Neural progenitor cell (in vitro differentiated cells): ENCODE results near the gene UBR3. TPM values are rescaled to one million over a fixed set of nuclear protein-coding genes. Genes with fewer than 3 reads are reported as not detected.

Experiments used
- DNase-seq: peaks from one replicate; pipeline ENCODE4 v3.0.0-alpha.2; 2016; ENCODE audit warnings: low spot score
- H2AFZ ChIP-seq: fragments of 200-600 bp; sonication (generic); replicated peaks from 2 replicates; pipeline ENCODE4 v1.6.1; 2016; ENCODE audit warnings: antibody characterized with exemption
- H3F3A ChIP-seq: fragments of 200-600 bp; sonication (generic); 2 replicates; pipeline ENCODE4 v1.6.1; 2016; ENCODE audit warnings: antibody characterized with exemption, low read depth
- H3K27ac ChIP-seq: fragments of 200-600 bp; sonication (generic); 2 replicates; pipeline ENCODE4 v1.5.1; 2016; ENCODE audit warnings: mild to moderate bottlenecking
- H3K27me3 ChIP-seq: fragments of 200-600 bp; sonication (generic); 2 replicates; pipeline ENCODE4 v1.6.1; 2016; ENCODE audit warnings: mild to moderate bottlenecking, moderate library complexity
- H3K36me3 ChIP-seq: fragments of 200-600 bp; sonication (generic); 2 replicates; pipeline ENCODE4 v1.5.1; 2016
- H3K4me1 ChIP-seq: fragments of 200-600 bp; sonication (generic); 2 replicates; pipeline ENCODE4 v1.6.1; 2016; ENCODE audit warnings: mixed run types
- H3K4me2 ChIP-seq: fragments of 200-600 bp; sonication (generic); 2 replicates; pipeline ENCODE4 v1.6.1; 2016
- H3K4me3 ChIP-seq: fragments of 200-600 bp; sonication (generic); 2 replicates; pipeline ENCODE4 v1.5.1; 2016
- H3K79me2 ChIP-seq: fragments of 200-600 bp; sonication (generic); 2 replicates; pipeline ENCODE4 v1.6.1; 2016; ENCODE audit warnings: low read depth
- H3K9ac ChIP-seq: fragments of 200-600 bp; sonication (generic); 2 replicates; pipeline ENCODE4 v1.6.1; 2016
- H3K9me3 ChIP-seq: fragments of 200-600 bp; sonication (generic); 2 replicates; pipeline ENCODE4 v1.5.1; 2016; ENCODE audit warnings: low read depth
- H4K20me1 ChIP-seq: fragments of 200-600 bp; sonication (generic); 2 replicates; pipeline ENCODE4 v1.6.1; 2016; ENCODE audit warnings: low read depth
- H3K27ac Mint-ChIP-seq: 3 replicates; pipeline ENCODE4 v1.8.0; 2021; ENCODE audit warnings: mixed read lengths
- H3K27me3 Mint-ChIP-seq: 2 replicates; pipeline ENCODE4 v1.8.0; 2022; ENCODE audit warnings: low read depth, mild to moderate bottlenecking, inconsistent platforms, moderate library complexity, mixed read lengths; ENCODE audit not compliant: insufficient read depth
- H3K36me3 Mint-ChIP-seq: 3 replicates; pipeline ENCODE4 v1.8.0; 2021; ENCODE audit warnings: mixed read lengths
- H3K4me1 Mint-ChIP-seq: 3 replicates; pipeline ENCODE4 v1.8.0; 2021; ENCODE audit warnings: mixed read lengths
- H3K4me3 Mint-ChIP-seq: 3 replicates; pipeline ENCODE4 v1.8.0; 2021; ENCODE audit warnings: mild to moderate bottlenecking, moderate library complexity, mixed read lengths
- H3K9me3 Mint-ChIP-seq: 3 replicates; pipeline ENCODE4 v1.8.0; 2020; ENCODE audit warnings: mixed read lengths
- CTCF ChIP-seq: fragments of 200-600 bp; sonication (generic); IDR thresholded peaks from 2 replicates; pipeline ENCODE4 v1.5.1; 2017; ENCODE audit warnings: antibody characterized with exemption, mild to moderate bottlenecking
- EZH2 ChIP-seq: fragments of 200-600 bp; sonication (generic); IDR thresholded peaks from 2 replicates; pipeline ENCODE4 v1.6.1; 2017; ENCODE audit warnings: antibody characterized with exemption, mild to moderate bottlenecking, moderate library complexity
- EZH2phosphoT487 ChIP-seq: fragments of 200-600 bp; sonication (generic); IDR thresholded peaks from 2 replicates; pipeline ENCODE4 v1.6.1; 2017; ENCODE audit warnings: antibody characterized with exemption
- total RNA-seq: library from RNA; depleted of rRNA; stranded (reverse); fragments of >200 nt; gene quantifications from 2 replicates; pipeline ENCODE4 v1.2.3, GENCODE V29; 2015; ENCODE audit warnings: low replicate concordance

UBR3 gene
- total RNA-seq, 1 donor from 2014 or later = 31.7 TPM

DNA sequence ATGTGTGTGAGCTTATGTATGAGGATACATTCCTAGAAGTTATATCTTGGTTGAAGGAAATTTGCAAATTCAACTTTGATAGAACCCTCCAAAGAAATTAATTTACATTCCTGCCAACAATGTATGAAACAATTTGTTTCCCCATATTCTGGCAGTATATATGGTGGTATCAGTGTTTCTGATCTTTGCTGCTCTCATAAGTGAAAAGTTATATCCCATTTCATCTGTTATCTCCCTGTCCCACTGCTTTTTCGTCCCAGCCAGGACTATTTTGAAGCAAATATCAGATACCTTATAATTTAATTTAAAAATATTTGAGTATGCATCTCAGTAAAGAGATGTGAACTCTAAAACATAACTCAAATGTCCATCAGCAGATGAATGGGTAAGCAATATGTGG, 7.1 kb downstream of the UBR3 start:
- no peak overlapping the region for H2AFZ ChIP-seq
- no peak overlapping the region for H3K9ac ChIP-seq
- Mint-ChIP-seq H3K27me3 (peaks cover 2% of the 10 kb centered on the region), H3K4me3 (no peak overlapping the region), H3K36me3 (peaks cover 29% of the 10 kb centered on the region), H3K4me1 (peaks cover 2% of the 10 kb centered on the region), H3K9me3 (peaks cover under 1% of the 10 kb centered on the region), H3K27ac (no peak overlapping the region)
- peaks cover 15% of the 10 kb centered on the region for H4K20me1 ChIP-seq
- H3K4me1 ChIP-seq = no peaks in the 10 kb centered on the region
- H3K36me3 ChIP-seq = no peaks in the 10 kb centered on the region
- DNase-seq = no peak
- H3F3A ChIP-seq = no peaks in the 10 kb centered on the region
- H3K27me3 ChIP-seq = no peaks in the 10 kb centered on the region
- H3K79me2 ChIP-seq = peaks cover 86% of the 10 kb centered on the region
- no peak overlapping the region for H3K27ac ChIP-seq
- no peak for TF ChIP-seq CTCF
- TF ChIP-seq EZH2phosphoT487 = no peak
- TF ChIP-seq EZH2 = no peak
- no peaks in the 10 kb centered on the region for H3K9me3 ChIP-seq
- H3K4me2 ChIP-seq = no peak overlapping the region
- no peak overlapping the region for H3K4me3 ChIP-seq

- Mint-ChIP-seq H3K4me3 (no peak overlapping the region), H3K4me1 (peaks cover 8% of the 10 kb centered on the region), H3K36me3 (peaks cover 33% of the 10 kb centered on the region), H3K27ac (no peak overlapping the region), H3K9me3 (peaks cover 2% of the 10 kb centered on the region), H3K27me3 (peaks cover 2% of the 10 kb centered on the region)
- H3K27me3 ChIP-seq = no peaks in the 10 kb centered on the region
- peaks cover 3% of the 10 kb centered on the region for H4K20me1 ChIP-seq
- no peak overlapping the region for H3K4me3 ChIP-seq
- peaks cover 43% of the 10 kb centered on the region for H3K79me2 ChIP-seq
- no peaks in the 10 kb centered on the region for H3K9me3 ChIP-seq
- no peak for DNase-seq
- no peak overlapping the region for H2AFZ ChIP-seq
- no peaks in the 10 kb centered on the region for H3K36me3 ChIP-seq
- TF ChIP-seq EZH2phosphoT487 (no peak), EZH2 (no peak), CTCF (no peak)
- no peak overlapping the region for H3K27ac ChIP-seq
- no peak overlapping the region for H3K4me2 ChIP-seq
- no peak overlapping the region for H3K9ac ChIP-seq
- H3K4me1 ChIP-seq = no peaks in the 10 kb centered on the region
- no peaks in the 10 kb centered on the region for H3F3A ChIP-seq
Observed at GRCh38 chr2:169838743-169839489, 11.7 kb downstream of the UBR3 start.

DNA sequence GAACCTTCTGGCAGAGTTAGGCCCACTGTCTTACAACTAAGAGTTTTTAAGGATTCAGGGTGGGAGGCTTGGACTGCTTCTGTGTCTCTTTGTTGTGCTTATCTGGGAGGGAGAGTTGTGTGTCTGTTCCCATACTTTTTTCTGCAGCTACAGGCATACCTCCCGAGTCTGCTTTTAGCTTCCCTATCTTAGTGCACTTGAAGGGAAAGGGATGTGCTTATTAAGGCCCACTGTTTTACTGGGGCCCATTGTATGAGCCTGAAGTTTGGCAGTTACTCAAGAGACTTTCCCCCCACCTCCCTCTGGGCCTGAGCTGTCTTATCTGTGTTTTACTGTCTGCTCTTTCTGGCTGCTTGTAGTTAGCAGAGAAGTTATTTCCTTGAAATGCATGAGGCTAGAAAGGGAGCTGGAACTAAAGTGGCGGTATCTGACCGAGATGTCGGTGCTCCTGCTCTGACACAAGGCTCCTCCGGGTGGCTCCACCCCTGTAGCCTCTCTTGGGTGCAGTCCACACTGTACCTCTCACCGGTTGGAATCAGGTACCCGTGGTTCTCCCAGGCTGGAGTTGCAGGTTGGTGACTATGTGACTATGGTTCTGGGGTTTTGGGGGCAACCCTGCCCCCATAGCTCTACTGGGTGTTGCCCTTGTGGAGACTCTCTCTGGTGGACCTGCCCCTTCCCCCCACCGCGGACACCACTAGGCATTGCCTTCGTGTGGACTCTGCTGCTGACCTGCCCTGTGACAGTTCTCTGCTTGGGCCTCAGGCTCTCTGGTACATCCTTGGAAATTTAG, 12.9 kb downstream of the UBR3 start:
- H3K27ac ChIP-seq = no peak overlapping the region
- no peak for DNase-seq
- H2AFZ ChIP-seq = no peak overlapping the region
- Mint-ChIP-seq H3K9me3 (peaks cover 2% of the 10 kb centered on the region), H3K4me3 (no peak overlapping the region), H3K36me3 (peaks cover 31% of the 10 kb centered on the region), H3K4me1 (peaks cover 8% of the 10 kb centered on the region), H3K27me3 (peaks cover 2% of the 10 kb centered on the region), H3K27ac (no peak overlapping the region)
- no peaks in the 10 kb centered on the region for H3K4me1 ChIP-seq
- TF ChIP-seq CTCF = no peak
- no peak for TF ChIP-seq EZH2phosphoT487
- no peak overlapping the region for H3K4me2 ChIP-seq
- H3K9ac ChIP-seq = no peak overlapping the region
- H3K4me3 ChIP-seq = no peak overlapping the region
- H3K9me3 ChIP-seq = no peaks in the 10 kb centered on the region
- H4K20me1 ChIP-seq = peaks cover 3% of the 10 kb centered on the region
- no peaks in the 10 kb centered on the region for H3K36me3 ChIP-seq
- peaks cover 35% of the 10 kb centered on the region for H3K79me2 ChIP-seq
- no peaks in the 10 kb centered on the region for H3K27me3 ChIP-seq
- H3F3A ChIP-seq = no peaks in the 10 kb centered on the region
